CD4-positive, alpha-beta T cell treated with Interleukin-10 for 1 hour (primary cell): Measurements from ENCODE around the gene CRADD.
"Not testable (repeated sequence)": the region's sequence is repeated elsewhere in the genome, so short reads cannot be mapped to it uniquely, and the experiment has no call there.

Experiments
- DNase-seq: peaks from one replicate; pipeline ENCODE4 v3.0.0-alpha.2; 2020

Gene CRADD

DNA sequence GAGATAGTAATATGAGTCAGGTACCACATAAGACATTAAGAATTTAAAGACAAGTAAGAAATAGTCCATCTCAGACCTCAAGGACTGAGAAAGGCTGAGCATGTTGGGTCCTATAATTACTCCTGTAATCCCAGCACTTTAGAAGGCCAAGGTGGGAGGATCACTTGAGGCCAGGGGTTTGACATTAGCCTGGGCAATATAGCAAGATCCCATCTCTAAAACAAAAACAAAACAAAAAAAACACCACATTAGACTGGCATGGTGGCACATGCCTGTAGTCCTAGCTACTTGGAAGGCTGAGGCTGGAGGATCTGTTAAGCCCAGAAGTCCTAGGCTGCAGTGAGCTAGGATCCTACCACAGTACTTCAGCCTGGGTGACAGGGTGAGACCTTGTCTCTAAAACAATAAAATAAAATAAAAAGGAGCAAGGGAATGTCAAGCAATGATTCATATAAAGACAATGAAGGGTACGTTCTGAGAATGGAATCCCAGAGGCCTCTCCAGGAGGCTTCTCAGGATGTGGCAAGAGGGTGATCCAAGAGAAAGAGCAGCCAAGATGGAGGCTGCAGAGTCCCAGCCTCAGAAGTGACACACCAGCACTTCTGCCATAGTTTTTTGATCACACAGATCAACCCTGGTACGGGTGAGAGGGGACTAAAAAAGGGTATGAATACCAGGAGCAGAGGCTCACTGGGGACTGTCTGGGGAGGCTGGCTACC lies 206.4 kb downstream of the CRADD start:
- DNase-seq = no peak

DNA sequence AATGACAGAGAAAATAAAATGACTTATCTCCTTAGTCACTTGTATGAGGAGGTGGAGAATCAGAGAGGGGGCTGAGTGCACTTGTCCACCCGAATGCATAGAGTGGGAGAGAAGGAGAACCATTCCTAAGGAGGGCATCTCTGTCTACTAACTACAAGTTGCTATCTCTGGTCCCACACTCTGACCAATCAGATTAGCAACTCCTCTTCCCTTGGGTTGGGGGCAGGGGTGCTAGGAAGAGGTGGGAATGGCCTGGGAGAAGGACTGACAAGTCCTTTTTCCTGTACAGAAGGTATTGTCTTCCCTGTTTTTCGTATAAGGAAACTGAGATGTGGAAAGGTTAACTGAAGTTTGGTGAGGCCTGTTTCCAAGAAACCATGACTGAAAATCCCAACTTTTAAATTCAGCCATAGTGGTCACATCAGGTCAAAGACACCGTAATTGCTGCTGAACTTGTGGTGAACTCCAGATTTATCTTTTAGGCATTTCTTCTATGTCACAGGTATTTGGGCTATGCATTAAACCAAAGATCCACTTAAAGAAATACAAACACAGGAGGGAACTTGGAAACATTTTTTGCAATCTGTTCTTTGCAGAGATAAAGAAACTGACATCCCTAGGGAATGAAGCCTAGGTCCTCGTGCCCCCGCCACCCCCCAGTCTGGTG lies 207.8 kb downstream of the CRADD start:
- no peak for DNase-seq

DNA sequence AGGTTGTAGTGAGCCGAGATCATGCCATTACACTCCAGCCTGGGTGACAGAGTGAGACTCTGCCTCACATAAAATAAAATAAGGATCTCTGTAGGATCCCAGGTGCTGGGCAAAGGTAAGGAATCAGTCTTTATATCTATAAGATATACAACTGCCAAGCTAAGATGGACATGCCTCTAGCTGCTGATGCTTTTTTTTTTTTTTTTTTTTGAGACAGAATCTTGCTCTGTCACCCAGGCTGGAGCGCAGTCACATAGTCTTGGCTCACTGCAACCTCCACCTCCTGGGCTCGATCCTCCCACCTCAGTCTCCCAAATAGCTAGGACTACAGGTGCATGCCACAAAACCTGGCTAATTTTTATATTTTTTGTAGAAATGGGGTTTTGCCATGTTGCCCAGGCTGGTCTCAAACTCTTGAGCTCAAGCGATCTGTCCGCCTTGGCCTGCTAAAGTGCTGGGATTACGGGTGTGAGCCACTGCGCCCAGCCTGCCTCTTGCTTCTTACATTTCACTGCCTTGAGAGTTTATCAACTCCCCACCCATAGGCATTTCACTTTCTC lies 208.9 kb downstream of the CRADD start:
- DNase-seq = not testable (repeated sequence)

DNA sequence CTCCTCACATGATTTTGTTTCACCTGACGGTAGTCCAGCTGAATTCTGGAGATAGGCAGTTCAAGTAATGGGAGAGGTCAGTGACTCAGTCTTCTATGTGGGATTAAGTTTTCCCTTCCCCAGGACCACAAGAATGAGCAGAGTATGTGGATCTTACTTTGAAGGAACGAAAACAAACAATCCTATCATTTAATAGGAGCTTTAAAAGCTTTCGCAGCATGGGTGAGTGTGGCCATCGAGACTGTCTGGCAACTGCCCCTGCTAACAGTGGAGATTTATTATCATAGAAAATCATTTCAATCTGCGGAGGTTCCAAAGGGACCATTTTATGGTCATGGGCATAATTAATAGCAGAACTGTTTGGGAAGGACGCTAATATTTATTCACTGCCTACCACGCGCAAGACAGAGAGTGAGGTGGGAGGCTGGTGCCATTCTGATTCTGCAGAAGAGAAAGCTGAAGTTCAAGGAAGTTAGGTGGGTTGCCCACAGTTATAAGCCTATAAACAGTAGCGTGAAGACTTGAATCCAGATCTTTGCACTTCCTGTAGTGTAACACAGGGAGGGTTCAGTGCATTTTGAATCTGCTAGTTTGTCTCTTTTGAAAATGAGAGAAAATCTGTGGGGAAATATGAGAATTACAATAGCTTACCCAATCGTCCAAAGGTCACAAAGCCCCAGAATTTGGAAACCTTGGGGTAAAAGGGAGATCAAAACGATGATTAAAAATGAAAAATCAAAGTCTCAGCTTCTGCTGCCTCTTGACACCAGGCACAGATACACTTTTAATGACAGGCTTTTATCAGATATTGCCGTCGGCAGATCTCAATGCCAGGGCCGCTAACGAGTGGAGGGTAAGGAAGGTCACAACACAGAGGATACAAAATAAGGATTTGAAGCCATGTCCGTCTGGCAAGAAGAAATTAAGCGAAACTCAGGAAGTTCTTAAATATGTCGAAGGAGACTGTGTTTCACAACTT lies 209.6 kb downstream of the CRADD start:
- DNase-seq = no peak

DNA sequence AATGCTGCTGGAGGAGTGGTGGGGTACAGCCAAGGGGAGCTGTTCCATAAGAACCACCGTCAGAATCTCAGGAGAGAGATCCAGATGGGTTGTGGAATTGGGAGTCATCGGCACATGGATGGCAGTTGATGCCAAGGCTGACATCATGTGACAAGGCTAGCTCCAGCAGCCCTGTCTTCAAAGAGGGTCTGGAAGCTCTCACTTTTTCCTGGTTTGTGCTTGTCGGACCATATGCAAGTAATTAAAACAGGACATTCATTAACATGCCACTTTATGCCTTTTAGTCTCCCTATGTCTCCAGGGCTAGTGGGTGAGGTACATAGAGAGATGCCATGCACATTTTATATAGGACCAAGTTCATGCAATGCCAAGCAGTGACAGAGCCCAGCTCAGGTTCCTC lies 211.8 kb downstream of the CRADD start:
- no peak for DNase-seq

DNA sequence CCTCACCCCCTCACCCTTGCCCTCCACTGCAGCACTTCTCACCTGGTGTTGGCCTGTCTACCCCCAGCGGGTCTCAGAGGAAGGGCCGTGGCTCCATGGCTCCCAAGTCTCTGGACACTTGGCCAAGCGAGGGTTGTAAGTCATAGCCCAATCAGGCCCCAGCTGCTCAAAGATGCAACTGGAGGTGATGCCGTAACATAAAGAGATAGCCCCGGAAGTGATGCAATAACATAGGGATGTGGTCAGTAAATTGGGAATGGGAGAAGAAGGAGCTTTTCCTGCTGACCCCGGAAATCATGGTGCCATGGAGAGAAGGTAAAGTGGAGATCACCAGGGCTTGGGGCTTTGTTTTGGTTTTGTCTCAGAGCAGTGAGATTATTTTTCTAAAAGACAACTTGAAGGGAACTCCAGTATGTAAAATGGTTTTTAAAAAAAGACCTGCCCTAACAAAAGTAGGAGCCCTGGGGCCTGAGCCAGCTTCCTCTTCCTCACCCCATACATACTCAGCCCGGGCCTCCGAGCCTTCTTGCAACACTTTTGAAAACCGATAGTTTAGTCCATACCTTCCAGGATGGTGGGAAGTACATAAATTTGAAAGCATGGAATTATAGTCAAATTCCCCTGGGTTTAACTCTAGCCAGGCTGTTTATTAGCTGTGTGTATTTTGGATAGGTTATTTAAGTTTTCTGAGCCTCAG lies 212.5 kb downstream of the CRADD start:
- no peak for DNase-seq

DNA sequence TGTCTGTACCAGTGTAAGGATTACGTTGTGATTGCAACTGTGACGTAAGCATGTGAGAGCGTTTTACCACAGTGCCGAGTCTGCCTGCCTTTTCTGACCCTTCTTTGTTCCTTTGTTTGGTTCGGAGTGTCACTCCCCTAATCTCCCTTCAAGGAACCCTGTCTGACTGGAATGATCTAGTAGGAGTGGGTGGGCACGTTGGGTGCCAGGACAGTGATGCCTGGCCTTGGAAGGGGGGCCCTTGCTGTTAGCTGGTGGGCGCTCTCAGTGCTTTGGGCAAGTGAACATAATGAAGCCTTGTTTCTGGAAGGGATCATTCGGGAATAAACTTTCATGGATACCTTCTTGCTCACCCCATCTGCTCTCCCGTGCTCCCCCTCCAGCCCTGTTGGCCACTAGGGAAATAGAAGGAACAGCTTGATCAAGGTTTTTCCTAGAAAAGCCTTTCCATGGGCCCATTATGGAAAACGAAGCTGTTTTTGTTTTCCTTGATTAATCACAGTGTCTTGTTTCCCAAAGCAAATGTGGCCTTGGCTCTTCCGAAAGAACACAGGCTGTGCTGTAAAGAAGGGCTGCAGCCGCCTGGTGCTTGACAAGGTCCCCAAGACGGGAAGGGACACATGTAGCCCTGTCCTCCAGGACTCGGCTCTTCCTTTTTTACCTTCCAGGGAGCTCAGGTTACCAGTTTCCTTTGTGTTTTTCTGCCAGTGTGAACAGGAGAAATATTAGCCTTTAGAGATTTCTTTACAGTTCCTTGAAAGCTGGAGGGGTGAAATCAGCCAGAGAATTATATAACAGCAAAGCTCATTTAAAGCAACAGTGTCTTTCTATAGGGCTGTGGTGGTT lies 215.5 kb downstream of the CRADD start:
- no peak for DNase-seq

DNA sequence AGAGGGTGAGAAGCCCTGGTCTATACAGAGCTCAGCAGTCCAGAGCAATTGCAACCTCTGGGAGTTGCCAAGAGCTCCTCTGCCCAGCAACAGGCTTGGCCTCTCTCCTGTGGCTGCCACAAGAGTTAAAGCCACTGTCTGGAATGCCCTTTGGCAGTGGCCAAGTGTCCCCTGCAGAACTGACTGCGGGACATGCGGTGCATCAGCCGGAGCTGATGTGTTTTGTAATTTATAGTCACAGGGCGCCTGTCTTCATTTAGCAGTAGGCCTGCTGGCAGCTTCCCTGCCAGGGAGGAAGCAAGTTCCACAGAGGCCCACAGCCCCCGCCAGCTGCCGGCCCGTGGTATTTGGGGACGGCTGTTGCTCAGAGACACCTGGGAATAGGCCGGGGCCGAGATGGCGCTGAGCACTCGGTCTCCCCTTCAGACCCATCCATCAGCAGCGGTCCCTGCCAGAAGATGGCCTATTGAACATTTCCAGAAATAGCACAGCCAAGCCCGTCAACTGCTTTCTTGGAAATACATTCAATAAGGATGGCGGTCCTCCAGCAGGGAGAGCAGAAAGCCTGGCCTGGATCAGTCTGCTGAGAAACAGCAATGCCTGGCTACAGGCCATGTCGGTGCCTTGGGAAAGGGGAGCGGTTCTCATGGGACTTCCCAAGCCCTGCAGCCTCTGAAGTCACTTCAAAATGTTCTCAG lies 217.4 kb downstream of the CRADD start:
- no peak for DNase-seq

DNA sequence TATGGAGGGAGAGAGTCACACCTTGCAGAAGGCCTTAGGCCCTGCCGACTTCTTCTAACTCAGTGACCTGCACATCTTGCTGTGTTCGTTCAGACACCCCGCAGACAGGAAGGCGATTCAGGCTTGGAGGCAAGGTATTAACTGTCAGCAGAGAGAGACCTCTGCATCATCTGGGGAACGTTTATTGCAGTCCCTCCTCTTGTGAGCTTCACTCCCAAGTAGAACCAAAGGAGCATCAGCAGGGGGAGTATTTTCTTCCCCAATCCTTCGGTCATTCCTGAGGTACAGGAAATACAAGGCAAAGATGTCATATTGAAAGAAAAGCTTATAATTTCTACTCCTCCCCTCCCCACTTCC lies 217.9 kb downstream of the CRADD start:
- DNase-seq = no peak

DNA sequence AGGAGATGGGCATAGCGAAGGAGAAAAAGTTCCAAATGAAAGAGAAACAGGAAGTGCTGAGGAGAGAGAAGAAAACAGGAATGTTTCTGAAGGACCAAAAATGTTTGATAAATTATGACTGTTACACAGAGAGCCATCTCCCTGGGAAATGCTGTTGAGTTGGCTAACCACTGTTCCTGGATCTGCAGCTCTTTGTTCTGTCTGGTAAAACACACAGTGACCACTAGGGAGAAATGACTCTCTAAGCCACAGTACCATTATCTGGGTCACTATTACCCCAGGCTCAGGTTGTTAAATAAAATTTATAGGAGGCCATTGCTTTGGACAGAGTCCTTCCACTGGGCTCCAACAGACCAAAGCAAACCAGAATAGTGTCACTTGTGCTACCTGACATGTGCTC lies 219.3 kb downstream of the CRADD start:
- no peak for DNase-seq

DNA sequence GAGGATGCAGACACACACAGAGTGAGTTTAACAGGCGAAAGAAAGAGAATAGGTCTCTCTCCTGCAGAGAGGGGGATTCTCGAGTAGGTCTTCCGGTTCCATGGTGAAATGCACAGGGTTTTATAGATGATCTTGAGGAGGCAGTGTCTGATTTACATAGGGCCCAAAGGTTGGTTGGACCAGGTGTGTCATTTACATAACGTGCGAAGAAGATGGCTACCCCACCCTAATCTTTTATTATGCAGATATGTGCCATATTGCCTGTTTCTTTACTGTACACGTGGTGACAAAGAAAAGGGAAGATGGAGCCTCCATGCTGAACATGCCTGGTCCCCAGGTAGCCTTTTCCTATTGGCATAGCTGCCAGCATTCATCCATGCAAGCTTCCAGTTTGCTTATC lies 219.8 kb downstream of the CRADD start:
- no peak for DNase-seq

DNA sequence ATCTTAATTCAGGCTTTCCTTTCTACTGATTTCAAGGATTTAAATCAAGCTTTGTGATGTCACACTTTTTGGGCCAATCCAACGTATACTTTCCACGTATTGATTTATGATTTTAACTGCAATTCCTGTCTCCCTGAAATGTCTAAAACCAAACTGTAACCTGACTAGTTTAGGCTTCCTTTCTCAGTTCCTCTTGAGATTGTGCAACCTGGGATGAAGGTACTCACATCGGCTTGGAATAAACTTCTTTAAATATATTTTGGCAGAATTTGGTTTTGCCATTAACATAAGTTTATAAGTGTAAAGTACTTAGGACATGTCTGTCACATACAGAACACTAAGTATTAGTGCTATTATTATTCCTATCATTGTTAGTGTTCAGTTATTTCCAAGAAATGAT lies 224.6 kb downstream of the CRADD start:
- no peak for DNase-seq

DNA sequence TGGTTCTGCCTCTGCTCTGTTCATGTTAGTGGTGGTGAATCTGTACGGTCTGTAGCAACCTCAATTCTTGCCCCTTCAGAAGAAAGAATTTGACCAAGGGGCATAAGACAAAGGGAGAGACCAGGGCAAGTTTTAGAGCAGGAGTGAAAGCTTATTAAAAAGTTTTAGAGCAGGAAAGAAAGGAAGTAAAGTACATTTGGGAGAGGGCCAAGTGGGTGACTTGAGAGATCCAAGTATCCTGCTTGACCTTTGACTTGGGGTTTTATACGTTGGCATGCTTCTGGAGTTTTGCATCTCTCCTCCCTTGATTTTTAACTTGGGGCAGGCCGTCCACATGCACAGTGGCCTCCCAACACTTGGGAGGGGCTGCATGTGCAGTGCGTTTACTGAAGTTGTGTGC lies 225.0 kb downstream of the CRADD start:
- DNase-seq = no peak

DNA sequence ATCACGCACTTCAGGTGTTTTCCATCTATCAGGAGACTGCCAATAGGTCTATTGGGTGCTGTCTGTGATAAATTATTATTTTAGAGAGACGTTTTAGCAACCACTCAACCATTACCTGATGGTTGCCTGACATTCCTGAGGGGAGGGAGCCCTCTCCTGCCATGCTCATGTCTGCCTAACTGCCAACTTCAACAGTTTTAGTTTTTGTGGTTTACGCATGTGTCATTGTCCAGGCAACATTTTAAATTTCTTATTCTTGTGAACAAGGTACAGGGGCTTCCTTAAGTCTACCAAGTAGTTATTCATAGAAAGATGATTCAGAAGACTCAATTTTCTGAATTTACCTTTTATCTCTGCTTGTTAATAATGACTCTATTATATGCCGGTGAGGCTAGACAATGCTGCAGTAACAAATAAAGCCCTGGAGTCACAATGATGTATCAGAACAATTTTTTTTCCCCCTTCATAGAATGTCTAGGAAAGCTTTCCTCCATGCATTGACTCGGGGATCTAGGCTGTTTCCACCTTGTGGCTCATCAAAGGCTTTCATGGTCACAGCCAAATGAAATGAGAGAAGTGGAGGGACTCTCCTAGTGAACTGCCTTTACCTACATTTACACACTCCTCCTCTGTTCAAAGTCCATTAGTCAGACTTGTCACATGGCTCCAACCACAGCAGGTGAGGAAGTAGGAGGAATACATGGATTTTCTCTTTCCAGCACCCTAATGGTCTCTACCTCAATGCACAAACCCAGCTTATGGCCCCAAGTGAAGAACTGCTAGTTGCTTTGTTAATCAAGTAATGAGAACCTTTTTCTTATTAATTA lies 225.8 kb downstream of the CRADD start:
- no peak for DNase-seq

DNA sequence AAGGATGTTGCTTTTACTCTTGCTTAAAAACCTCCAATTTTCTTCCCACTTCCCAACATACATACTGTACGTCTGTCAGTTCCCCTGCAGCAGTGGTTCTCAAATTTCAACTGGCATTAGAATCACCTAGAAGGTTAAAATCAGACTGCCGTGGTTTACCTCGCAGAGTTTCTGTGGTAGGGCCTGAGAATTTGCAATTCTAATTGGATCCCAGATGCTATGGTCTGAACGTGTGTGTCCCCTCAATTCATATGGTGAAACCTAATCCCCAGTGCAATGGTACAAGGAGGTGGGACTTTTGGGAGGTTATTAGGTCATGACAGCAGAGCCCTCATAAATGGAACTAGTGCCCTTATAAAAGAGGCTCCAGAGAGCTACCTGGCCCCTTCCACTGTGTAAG lies 226.9 kb downstream of the CRADD start:
- no peak for DNase-seq

DNA sequence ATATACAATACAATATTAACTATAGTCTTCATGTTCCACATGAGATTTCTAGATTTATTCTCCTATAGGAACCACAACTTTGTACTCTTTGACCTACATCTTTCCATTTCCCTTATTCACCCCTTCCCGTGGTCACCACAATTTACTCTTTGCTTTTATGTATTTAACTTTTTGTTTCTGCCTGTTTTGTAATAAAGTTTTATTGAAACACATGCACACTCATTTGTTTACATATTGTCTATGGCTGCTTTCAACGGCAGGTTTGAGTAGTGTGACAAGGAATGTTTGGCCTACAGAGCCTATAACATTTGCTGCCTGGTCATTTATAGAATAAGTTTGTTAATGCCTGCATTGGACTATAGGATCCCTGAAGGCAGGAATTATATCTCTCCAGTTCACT lies 231.1 kb downstream of the CRADD start:
- DNase-seq = no peak

DNA sequence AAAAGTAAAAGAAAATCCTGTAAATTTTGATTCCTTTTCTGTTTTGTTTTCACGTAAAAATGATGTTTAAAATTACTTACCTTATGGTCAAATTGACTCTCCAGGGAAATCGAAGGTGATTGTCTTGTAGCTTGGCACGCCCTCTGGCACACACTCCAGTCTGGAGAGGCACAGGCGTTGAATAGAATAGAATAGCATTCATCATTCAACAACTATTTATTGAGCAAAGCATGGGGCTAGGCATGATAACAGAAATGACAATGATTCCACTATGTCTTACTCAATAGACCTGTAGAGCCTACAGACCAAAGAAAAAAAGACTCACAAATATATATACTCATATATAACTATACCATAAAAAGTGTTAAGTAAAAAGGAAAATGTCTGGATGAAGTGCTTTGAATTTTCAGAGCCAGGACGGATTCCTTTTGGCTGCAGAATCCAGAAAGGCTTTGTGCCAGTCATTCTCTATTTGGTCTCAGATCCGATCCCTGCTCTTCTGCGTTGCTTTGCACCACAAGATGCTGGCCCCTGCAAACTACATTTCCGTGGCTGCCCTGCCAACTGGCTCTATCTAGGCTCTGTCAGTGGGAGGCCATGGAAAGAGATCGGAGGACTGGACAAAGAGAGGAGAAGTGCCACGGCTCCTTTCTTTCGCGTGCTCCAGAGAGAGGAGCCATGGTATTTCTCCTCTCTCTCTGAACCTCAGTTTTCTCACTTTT lies 231.8 kb downstream of the CRADD start:
- no peak for DNase-seq

DNA sequence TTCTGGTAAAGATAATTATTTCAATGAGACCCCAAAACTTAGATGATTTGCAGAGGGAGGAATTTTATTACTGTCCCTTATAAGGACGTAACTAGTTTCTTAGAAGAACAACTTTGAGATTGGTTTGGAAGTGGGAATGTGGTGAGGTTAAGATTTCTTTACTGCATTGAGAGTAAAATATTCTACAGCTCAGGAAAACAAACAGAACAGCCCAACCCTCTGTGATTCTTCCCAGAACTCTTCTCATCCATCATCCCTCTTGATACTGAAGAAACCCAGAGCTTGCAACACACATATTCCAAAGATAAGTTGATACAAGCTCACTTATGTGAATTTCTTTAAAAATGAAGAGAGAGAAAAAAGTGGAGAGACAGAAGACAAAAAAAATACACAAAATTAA lies 234.2 kb downstream of the CRADD start:
- DNase-seq = no peak

DNA sequence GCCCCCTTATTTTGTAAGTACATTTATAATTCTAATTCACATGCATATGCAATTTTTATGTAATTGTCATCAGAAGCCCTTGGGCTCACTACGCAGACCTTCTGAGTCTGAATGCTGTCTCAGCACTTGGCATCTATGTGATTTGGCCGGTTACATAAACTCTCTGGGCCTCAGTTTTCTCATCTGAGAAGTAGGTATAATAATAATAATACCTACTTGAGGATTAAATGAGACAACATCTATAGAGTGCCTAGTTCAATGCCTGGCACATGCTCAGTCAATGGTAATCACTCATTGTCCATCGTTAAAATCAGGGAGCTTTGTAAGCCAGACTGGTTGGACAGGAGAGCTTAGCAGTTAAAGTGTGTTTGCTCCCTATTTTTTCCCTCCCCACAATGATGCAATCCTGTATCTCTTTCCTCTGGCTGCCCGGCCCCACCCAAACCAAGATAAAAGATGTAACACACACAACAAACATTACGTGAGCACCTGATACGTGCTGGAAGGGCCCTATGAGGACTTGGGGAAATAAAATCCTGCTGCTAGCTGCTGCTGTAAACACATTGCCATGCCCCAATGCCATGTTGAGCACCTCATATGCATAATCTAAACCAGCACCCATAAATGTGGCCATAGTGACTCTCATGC lies 235.0 kb downstream of the CRADD start:
- no peak for DNase-seq
